ENCODE measurements around the gene TMEM174.

TMEM174 gene

GRCh38 chr5:73154208-73155006, 18.6 kb upstream of the TMEM174 start:
- no peak for DNase-seq

- no peak for DNase-seq
Observed at GRCh38 chr5:73155271-73156222, 17.4 kb upstream of the TMEM174 start.

- no peak for DNase-seq
Observed at GRCh38 chr5:73157414-73158303, 15.3 kb upstream of the TMEM174 start.

- DNase-seq: no peak
Observed at GRCh38 chr5:73158313-73158712, 14.7 kb upstream of the TMEM174 start.

- no peak for DNase-seq
Observed at GRCh38 chr5:73160239-73160671, 12.7 kb upstream of the TMEM174 start.

- peak in 1 of 2 experiments; percentile 11 for DNase-seq
Observed at GRCh38 chr5:73170522-73170921, 2.5 kb upstream of the TMEM174 start.

GRCh38 chr5:73171495-73171894, 1.5 kb upstream of the TMEM174 start:
- DNase-seq: no peak

GRCh38 chr5:73174100-73174815, 1.3 kb downstream of the TMEM174 start:
- no peak for DNase-seq

- no peak for DNase-seq
Observed at GRCh38 chr5:73176250-73176649, 3.3 kb downstream of the TMEM174 start.

- no peak for DNase-seq
Observed at GRCh38 chr5:73178265-73178664, 5.3 kb downstream of the TMEM174 start.

- DNase-seq: no peak
Observed at GRCh38 chr5:73179730-73180129, 6.7 kb downstream of the TMEM174 start.

- no peak for DNase-seq
Observed at GRCh38 chr5:73180566-73180965, 7.6 kb downstream of the TMEM174 start.

GRCh38 chr5:73182307-73182706, 9.3 kb downstream of the TMEM174 start:
- DNase-seq: no peak

- DNase-seq: no peak
Observed at GRCh38 chr5:73183000-73183399, 10.0 kb downstream of the TMEM174 start.

GRCh38 chr5:73183481-73183891, 10.5 kb downstream of the TMEM174 start:
- DNase-seq: no peak

GRCh38 chr5:73186976-73187375, 14.0 kb downstream of the TMEM174 start:
- no peak for DNase-seq

- no peak for DNase-seq
Observed at GRCh38 chr5:73188764-73189531, 16.0 kb downstream of the TMEM174 start.

- DNase-seq: no peak
Observed at GRCh38 chr5:73189871-73190376, 16.9 kb downstream of the TMEM174 start.

- no peak for DNase-seq
Observed at GRCh38 chr5:73192370-73192769, 19.4 kb downstream of the TMEM174 start.

- no peak for DNase-seq
Observed at GRCh38 chr5:73193592-73193991, 20.6 kb downstream of the TMEM174 start.

GRCh38 chr5:73196201-73196600, 23.2 kb downstream of the TMEM174 start:
- DNase-seq: no peak

Data from SW 1271 (cell line).